GM18858 (cell line): Measurements from ENCODE around the gene CCDC57.

Experiments
- ATAC-seq: cut with Tn5 transposase; IDR thresholded peaks from one replicate; pipeline ENCODE4 v1.9.1; 2021; ENCODE audit not compliant: unreplicated experiment

The CCDC57 gene

GRCh38 chr17:82108961-82109475, 103.6 kb downstream of the CCDC57 start:
- no peak for ATAC-seq

- no peak for ATAC-seq
These were observed 104.1 kb downstream of the CCDC57 start for GRCh38 chr17:82108496-82108945.

- no peak for ATAC-seq
These were observed 104.6 kb downstream of the CCDC57 start for GRCh38 chr17:82108038-82108437.

GRCh38 chr17:82107341-82107860, 105.2 kb downstream of the CCDC57 start:
- no peak for ATAC-seq

GRCh38 chr17:82106688-82107305, 105.8 kb downstream of the CCDC57 start:
- ATAC-seq = no peak

GRCh38 chr17:82105882-82106687, 106.6 kb downstream of the CCDC57 start:
- ATAC-seq = peak; percentile 57

GRCh38 chr17:82105417-82105881, 107.2 kb downstream of the CCDC57 start:
- ATAC-seq = no peak

GRCh38 chr17:82104797-82105416, 107.7 kb downstream of the CCDC57 start:
- ATAC-seq = no peak

GRCh38 chr17:82103553-82104451, 108.8 kb downstream of the CCDC57 start:
- ATAC-seq = no peak

GRCh38 chr17:82101767-82102679, 110.6 kb downstream of the CCDC57 start:
- ATAC-seq = no peak

- ATAC-seq = no peak
These were observed 111.3 kb downstream of the CCDC57 start for GRCh38 chr17:82101301-82101715.

- no peak for ATAC-seq
These were observed 111.9 kb downstream of the CCDC57 start for GRCh38 chr17:82100502-82101298.

GRCh38 chr17:82098939-82099763, 113.5 kb downstream of the CCDC57 start:
- ATAC-seq = peak; percentile 6

- ATAC-seq = peak; percentile 43
These were observed 114.3 kb downstream of the CCDC57 start, which contains the start of gene FASN for GRCh38 chr17:82098169-82098938. Gene FASN (minus strand): TSS chr17:82098236. CDS start chr17:82096445, 1,791 bp downstream.

GRCh38 chr17:82097919-82098168, 114.8 kb downstream of the CCDC57 start:
- peak; percentile 12 for ATAC-seq

GRCh38 chr17:82097184-82097918, 115.3 kb downstream of the CCDC57 start:
- no peak for ATAC-seq
